ENCODE results near the gene PERM1. TPM values are rescaled to one million over a fixed set of nuclear protein-coding genes. Genes with fewer than 3 reads are reported as not detected.
A peak's percentile ranks its signal among the peaks of the same experiment; 100 is the strongest.

The PERM1 gene
- total RNA-seq, 4 donors from 2014 or later: 0.22 TPM; not detected in 3

DNA sequence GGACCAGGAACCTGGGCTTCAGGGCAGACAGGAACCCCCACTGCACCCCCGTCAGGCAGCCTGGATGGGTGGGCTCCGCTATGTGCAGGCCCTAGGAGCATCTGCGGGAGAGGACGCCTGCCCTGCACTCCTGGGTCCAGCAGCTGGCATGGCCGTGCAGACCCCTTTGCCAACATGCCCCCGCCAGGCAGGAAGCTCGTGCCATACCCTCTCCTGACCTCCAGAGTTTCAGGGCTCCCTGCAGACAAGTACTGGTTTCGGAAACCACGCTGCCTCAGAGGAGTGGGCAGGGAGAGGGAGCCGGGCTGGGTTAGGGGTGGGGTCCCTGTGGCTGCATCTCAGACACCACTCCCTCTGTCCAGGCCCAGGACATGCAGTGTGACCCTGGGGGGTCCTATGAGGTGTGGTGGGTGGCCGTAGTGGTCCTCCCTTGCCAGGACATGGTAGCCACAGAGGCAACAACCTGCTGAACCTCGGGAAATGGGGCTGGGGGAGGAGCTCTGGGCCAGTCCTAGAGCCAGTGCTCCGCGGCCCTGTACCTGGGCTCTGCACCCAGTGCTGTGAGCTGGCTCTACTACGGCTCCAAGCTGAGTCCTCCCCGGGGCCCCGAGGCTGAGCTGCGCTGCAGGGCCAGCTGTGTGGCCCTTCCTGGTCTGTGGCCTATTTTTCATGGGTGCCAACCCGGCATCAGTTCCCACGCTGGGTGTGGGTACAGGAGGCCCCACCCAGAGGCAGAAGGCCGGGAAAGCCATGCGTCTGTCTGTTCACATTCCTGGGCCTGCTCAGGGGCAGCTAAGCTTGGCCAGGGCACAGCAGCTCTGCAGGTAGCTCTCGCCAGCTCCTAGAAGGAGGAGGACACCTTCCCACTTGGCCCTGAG lies 14.2 kb downstream of the PERM1 start:
- Histone ChIP-seq H3K9me3 (no peaks in the 10 kb centered on the region), H3K27me3 (peaks cover 6% of the 10 kb centered on the region), H3K4me3 (replicated peaks in 1 of 3) (no peak overlapping the region), H3K36me3 (no peaks in the 10 kb centered on the region), H3K4me1 (peaks cover 8 to 23% of the 10 kb centered on the region in 2 donors), H3K27ac (no peak overlapping the region)
- WGBS, 2 donors: 55 to 79% methylated on average over 7 to 21 of the region's 23 CpGs
- intact Hi-C loops (cut with DNase I): no loop called here
- TF ChIP-seq, protein P1, sequence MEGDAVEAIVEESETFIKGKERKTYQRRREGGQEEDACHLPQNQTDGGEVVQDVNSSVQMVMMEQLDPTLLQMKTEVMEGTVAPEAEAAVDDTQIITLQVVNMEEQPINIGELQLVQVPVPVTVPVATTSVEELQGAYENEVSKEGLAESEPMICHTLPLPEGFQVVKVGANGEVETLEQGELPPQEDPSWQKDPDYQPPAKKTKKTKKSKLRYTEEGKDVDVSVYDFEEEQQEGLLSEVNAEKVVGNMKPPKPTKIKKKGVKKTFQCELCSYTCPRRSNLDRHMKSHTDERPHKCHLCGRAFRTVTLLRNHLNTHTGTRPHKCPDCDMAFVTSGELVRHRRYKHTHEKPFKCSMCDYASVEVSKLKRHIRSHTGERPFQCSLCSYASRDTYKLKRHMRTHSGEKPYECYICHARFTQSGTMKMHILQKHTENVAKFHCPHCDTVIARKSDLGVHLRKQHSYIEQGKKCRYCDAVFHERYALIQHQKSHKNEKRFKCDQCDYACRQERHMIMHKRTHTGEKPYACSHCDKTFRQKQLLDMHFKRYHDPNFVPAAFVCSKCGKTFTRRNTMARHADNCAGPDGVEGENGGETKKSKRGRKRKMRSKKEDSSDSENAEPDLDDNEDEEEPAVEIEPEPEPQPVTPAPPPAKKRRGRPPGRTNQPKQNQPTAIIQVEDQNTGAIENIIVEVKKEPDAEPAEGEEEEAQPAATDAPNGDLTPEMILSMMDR (IDR thresholded peaks at IDR 0.05): no peak
- no peak for TF ChIP-seq POLR2A (IDR thresholded peaks at IDR 0.05)
- no peak for DNase-seq

DNA sequence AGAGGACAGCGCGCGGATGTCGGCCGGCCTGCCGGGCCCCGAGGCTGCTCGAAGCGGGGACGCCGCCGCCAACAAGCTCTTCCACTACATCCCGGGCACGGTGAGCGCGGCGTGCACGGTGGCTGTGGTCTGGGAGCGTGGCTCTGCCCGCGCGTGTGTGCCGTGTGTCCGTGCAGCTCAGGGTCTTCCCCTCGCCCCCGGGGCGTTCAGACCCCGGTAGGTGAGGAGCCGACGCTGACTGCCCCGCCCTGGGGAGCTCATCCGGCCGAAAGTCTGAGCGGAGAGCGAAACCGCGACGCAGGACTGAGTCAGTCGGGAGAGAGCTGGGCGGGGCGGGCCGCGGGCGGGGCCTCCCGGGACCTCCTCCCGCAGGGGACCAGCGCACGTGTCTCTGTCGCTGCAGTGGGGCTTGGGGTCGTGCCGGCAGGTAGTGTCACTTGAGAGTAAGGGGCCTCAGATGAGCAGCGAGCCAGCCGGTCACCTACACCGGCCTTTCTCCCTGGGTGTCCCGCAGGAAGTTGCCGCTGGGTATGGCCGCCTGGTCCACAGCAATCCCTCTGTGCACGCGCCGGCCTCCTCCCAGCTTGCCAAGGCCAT lies 15.1 kb downstream of the PERM1 start:
- intact Hi-C loops (cut with DNase I): no loop called here
- peak; percentile 60 to 64 for DNase-seq
- TF ChIP-seq POLR2A (IDR thresholded peaks at IDR 0.05): peak in 1 of 2 donors; percentile 21
- TF ChIP-seq, protein P1 (IDR thresholded peaks at IDR 0.05): no peak
- H3K4me1 ChIP-seq: peaks cover 8 to 22% of the 10 kb centered on the region in 2 donors
- H3K27me3 ChIP-seq: peaks cover 6% of the 10 kb centered on the region
- H3K27ac ChIP-seq: peak overlapping the region in 2 of 3 donors; percentile 6 to 55
- H3K36me3 ChIP-seq: no peaks in the 10 kb centered on the region
- peak overlapping the region; percentile 4 to 58 (median 36) for H3K4me3 ChIP-seq (replicated peaks in 1 of 3)
- H3K9me3 ChIP-seq: no peaks in the 10 kb centered on the region
- WGBS, 2 donors: 1 to 7% methylated on average over 6 to 23 of the region's 60 CpGs

DNA sequence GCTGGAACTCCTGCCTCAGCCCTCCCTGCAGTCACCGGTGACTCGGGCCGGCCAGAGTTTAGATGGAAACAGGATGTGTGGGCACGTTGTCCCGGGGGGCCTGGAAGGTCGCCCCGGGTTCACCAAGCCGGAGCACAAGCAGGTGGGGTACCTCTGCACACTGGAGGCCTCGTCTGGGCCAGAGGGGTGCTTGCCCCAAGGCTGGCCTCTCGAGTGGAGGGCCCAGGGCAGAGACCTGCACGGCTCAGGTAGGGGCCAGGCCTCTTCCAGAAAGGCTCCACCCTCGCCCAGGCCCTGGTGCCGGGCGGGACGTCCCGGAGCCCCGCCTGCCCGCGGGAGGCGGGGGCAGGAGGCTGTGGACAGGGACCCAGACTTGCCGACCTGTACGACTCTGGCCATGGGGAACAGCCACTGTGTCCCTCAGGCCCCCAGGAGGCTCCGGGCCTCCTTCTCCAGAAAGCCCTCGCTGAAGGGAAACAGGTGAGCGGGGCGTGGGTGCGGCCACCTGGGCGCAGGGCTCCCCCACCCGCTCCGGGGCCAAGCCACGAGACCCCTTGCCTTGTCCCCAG lies 15.7 kb downstream of the PERM1 start, which contains the start of gene PLEKHN1:
TSS of gene PLEKHN1 (plus strand) at position 348 of the 569 bp plus-strand sequence. CDS start at position 398, 50 bp downstream.
- Histone ChIP-seq H3K9me3 (no peaks in the 10 kb centered on the region), H3K27ac (peak within 1 kb of the TSS in 2 of 3 donors; percentile 6 to 55), H3K27me3 (peaks cover 4% of the 10 kb centered on the region), H3K4me3 (replicated peaks in 1 of 3) (peak within 1 kb of the TSS; percentile 4 to 58 (median 36)), H3K36me3 (no peaks in the 10 kb centered on the region), H3K4me1 (peaks cover 8 to 25% of the 10 kb centered on the region in 2 donors)
- DNase-seq: peak; percentile 40 to 46
- intact Hi-C loops (cut with DNase I): no loop called here
- TF ChIP-seq POLR2A (IDR thresholded peaks at IDR 0.05): no peak
- TF ChIP-seq, protein P1 (IDR thresholded peaks at IDR 0.05): no peak
- WGBS, 2 donors: 21% methylated on average over 10 of the region's 31 CpGs; no CpG with 5 or more reads in 1 of the 2 donors

DNA sequence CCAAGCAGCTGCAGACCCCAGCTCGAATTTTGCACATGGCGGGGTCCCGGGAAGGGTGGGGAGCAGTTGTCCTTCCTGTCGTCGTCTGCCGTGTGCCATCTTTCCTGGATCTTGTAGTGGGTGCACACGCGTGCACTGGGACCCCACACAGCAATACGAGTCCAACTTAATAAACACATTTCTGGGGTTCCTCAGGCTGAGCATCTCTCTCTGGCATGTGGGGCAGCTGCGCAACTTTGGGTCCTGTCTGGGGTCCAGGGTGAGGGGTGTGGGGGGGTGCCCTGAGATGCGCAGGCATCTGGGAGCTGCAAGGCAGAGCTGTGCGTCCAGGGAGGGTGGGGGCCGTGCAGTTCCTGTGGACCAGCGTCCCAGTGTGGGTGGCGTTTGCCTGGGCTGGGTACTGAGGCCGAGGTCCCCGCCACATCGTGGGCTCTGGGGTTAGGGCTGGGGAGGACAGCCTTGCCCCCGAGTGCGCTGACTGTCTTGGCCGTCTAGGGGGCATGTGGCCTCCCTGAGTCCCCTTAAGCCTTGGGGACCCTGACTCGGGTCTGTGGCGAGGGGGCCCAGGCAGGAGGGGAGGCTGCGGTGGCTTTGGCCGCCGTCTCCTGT lies 16.3 kb downstream of the PERM1 start:
- H3K27me3 ChIP-seq: no peaks in the 10 kb centered on the region
- intact Hi-C loops (cut with DNase I): no loop called here
- peaks cover 8 to 27% of the 10 kb centered on the region in 2 donors for H3K4me1 ChIP-seq
- H3K36me3 ChIP-seq: no peaks in the 10 kb centered on the region
- TF ChIP-seq POLR2A (IDR thresholded peaks at IDR 0.05): no peak
- TF ChIP-seq, protein P1 (IDR thresholded peaks at IDR 0.05): no peak
- DNase-seq: no peak
- 86 to 100% methylated on average over 2 to 17 of the region's 26 CpGs for WGBS, 2 donors
- no peak overlapping the region for H3K27ac ChIP-seq
- no peak overlapping the region for H3K4me3 ChIP-seq (replicated peaks in 1 of 3)
- H3K9me3 ChIP-seq: no peaks in the 10 kb centered on the region

All from thyroid gland (tissue), 4 donors.